GM12891 (cell line): Measurements from ENCODE around the gene GRIFIN.

Experiments used
- POLR2A ChIP-seq: IDR thresholded peaks from 2 replicates; pipeline ENCODE4 v1.6.1; 2011; ENCODE audit warnings: low read depth, low read length, control low read depth
- POLR2AphosphoS5 ChIP-seq: IDR thresholded peaks from 2 replicates; pipeline ENCODE4 v1.6.1; 2011; ENCODE audit warnings: low read depth, low read length, control low read depth
- TAF1 ChIP-seq: IDR thresholded peaks from 2 replicates; pipeline ENCODE4 v1.6.1; 2011; ENCODE audit warnings: low read depth, low read length, control low read depth

DNA sequence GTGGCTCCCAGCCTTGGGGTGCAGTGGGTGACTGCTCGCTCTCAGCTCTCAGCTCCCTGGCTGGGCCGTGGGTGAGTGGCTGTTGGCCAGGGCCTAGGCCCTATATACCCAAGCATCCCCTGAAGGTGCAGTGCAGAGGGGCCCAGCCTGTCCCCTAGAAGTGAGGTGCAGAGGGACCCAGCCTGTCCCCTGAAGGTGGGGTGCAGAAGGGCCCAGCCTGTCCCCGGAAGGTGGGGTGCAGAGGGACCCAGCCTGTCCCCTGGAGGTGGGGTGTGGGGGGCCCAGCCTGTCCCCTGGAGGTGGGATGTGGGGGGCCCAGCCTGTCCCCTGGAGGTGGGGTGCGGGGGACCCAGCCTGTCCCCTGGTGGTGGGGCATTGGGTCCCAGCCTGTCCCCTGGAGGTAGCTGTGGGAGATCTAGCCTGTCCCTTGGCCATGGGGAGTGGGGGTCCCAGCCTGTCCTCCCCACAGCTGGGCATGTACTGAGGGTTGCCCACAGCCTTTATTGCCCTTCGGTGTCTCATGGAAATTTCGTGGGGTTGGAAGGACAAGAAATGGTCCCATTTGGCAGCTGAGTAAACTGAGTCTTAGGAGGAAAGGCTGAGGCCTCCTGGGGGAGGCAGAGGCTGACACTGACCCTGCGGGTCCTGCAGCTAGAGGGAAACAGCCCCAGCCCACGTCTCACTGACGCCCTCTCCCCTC is 25.9 kb upstream of the GRIFIN start:
- TF ChIP-seq POLR2A (no peak), POLR2AphosphoS5 (no peak), TAF1 (no peak)
